Sigmoid colon (tissue), 4 donors: ENCODE results near the gene CYCS.

Source experiments
- EP300 ChIP-seq, 4 donors: sonication (generic); formaldehyde crosslinking; IDR thresholded peaks; one replicate each; pipeline ENCODE4 v1.6.1; 2017; ENCODE audit warnings: antibody characterized with exemption in 4 of 4
- POLR2A ChIP-seq, 2 donors: fragments of 450-650 bp; IDR thresholded peaks; one replicate each; pipeline ENCODE4 v1.6.1; 2016; ENCODE audit warnings: antibody characterized with exemption in 2 of 2, mild to moderate bottlenecking in 2 of 2, moderate library complexity in 2 of 2
- POLR2AphosphoS5 ChIP-seq, 4 donors: sonication (generic); formaldehyde crosslinking; IDR thresholded peaks; one replicate each; pipeline ENCODE4 v1.6.1; 2017; ENCODE audit warnings: antibody characterized with exemption in 4 of 4
- TF ChIP-seq, protein P1 (sequence below), 4 experiments: fragments of 450-650 bp in 3 of 4; fragments of 200-600 bp in 1 of 4; IDR thresholded peaks; one replicate each; pipeline ENCODE4 v1.5.1; 2016 to 2019; ENCODE audit warnings: antibody characterized with exemption in 4 of 4, mild to moderate bottlenecking in 3 of 4, moderate library complexity in 2 of 4

DNA sequence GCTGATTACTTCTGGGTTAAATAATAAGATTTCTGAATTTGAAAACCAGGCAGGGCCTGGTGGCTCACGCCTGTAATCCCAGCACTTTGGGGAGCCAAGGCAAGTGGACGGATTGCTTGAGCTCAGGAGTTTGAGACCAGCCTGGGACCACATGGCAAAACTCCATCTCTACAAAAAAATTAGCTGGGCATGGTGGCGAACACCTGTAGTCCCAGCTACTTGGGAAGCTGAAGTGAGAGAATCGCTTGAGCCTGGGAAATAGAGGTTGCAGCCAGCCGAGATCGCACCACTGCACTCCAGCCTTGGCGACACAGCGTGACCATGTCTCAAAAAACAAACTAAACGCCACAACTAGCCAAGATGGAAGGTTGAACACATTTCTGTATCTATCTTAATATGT, 3.5 kb downstream of the CYCS start:
- TF ChIP-seq, protein P1, sequence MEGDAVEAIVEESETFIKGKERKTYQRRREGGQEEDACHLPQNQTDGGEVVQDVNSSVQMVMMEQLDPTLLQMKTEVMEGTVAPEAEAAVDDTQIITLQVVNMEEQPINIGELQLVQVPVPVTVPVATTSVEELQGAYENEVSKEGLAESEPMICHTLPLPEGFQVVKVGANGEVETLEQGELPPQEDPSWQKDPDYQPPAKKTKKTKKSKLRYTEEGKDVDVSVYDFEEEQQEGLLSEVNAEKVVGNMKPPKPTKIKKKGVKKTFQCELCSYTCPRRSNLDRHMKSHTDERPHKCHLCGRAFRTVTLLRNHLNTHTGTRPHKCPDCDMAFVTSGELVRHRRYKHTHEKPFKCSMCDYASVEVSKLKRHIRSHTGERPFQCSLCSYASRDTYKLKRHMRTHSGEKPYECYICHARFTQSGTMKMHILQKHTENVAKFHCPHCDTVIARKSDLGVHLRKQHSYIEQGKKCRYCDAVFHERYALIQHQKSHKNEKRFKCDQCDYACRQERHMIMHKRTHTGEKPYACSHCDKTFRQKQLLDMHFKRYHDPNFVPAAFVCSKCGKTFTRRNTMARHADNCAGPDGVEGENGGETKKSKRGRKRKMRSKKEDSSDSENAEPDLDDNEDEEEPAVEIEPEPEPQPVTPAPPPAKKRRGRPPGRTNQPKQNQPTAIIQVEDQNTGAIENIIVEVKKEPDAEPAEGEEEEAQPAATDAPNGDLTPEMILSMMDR (IDR thresholded peaks at IDR 0.05): no peak
- TF ChIP-seq EP300 (IDR thresholded peaks at IDR 0.05) (no peak), POLR2AphosphoS5 (IDR thresholded peaks at IDR 0.05) (no peak), POLR2A (IDR thresholded peaks at IDR 0.05) (no peak)
